GM12865 (cell line): ENCODE data around the gene MEIS2.

Source experiments
- DNase-seq: peaks from one replicate; pipeline ENCODE4 v3.0.0; 2010; ENCODE audit warnings: low read depth
- H3K4me3 ChIP-seq: 2 replicates; pipeline ENCODE4 v1.5.1; 2011; ENCODE audit warnings: mild to moderate bottlenecking, low read depth, low read length, control low read depth
- CTCF ChIP-seq: IDR thresholded peaks from 2 replicates; pipeline ENCODE4 v1.5.1; 2011; ENCODE audit warnings: low read length, control low read depth, low read depth, inconsistent platforms; ENCODE audit not compliant: insufficient read depth; ENCODE audit errors: missing control alignments

Gene MEIS2

DNA sequence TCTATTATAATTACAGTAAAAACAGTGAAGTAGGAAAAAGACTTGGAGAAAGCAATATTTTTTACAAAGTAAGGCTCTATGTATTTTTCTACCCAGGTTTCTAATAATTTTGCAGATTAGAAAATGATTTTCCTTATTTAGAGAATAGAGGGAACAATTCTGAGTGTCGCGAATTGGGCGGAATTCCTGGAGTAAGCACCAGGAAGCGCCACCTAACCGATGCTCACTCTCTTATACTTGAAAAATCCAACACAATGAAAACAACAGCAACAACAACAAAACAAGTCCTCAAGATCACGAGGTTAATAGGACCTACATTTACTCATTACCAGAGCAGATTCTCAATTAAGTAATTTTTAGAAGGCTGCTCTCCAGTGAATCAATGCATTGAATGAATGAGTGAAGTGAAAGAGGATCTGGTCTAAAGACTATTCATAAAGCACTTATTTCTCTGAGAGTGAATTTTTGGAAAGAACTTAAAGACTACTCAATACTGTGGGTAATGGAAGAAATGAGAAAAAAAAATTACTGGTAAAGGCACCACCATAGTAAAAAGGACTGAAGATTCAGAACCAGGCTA is 158.0 kb downstream of the MEIS2 start:
- no peak overlapping the region for H3K4me3 ChIP-seq
- no peak for DNase-seq
- TF ChIP-seq CTCF: no peak

DNA sequence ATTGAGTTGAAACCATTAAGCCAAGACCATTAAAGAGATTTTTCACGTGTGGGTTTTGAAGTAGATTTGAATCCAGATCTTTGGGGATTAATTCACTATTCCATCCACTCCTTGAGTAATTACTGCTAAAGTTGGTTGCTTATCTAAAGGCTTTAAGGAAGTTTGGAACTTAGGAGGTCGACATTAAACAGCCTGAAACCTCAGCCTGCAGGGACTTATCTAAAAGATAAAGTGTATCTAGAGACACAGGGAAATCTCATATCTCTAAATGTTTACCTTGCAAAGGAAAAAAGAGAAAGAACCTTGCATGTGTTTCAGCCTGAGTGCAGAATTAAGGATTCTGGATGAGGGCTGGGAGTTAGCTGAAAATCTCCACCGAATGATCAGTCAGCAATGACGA is 158.6 kb downstream of the MEIS2 start:
- H3K4me3 ChIP-seq: no peak overlapping the region
- TF ChIP-seq CTCF: no peak
- DNase-seq: no peak

DNA sequence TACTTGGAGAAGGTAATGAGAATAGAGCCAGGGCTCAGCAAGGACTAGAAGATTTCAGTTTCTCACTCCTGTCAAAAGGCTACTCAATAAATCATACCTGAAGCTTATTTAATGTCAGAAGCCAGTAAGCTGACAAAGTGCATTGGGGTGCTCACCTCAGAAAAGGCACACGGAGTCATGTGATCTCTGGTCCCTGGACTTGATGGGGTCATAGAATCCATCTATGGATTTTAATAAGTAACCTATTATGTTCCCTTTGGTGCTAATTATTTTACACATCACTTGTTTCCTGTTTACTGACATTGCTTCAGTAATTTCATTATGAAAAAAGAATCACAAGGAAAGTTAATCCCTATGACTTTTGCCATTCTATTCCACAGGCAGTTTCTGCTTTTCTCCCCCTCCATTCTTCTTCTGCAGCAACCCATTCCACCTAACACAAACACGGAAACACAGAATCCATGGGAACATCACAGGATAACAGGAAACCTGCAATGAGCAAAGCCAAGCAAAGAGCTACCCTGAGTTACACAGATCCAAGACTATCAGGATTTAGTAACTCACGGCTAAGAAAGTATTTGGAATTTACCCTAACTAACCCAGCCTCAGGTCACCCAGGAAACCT is 159.6 kb downstream of the MEIS2 start:
- no peak overlapping the region for H3K4me3 ChIP-seq
- no peak for DNase-seq
- no peak for TF ChIP-seq CTCF

GRCh38 chr15:36940219-36940618 is 160.1 kb downstream of the MEIS2 start:
- DNase-seq: no peak
- no peak overlapping the region for H3K4me3 ChIP-seq
- no peak for TF ChIP-seq CTCF

GRCh38 chr15:36938764-36939163 is 161.6 kb downstream of the MEIS2 start:
- no peak for DNase-seq
- no peak overlapping the region for H3K4me3 ChIP-seq
- no peak for TF ChIP-seq CTCF

- TF ChIP-seq CTCF: no peak
- no peak for DNase-seq
- no peak overlapping the region for H3K4me3 ChIP-seq
Measured at GRCh38 chr15:36938131-36938530, 162.2 kb downstream of the MEIS2 start.

GRCh38 chr15:36936613-36937012 is 163.7 kb downstream of the MEIS2 start:
- DNase-seq: no peak
- TF ChIP-seq CTCF: no peak
- no peak overlapping the region for H3K4me3 ChIP-seq
